Bone marrow (tissue), 2 donors: Measurements from ENCODE around the gene STYXL1.
"Not testable (repeated sequence)": the region's sequence is repeated elsewhere in the genome, so short reads cannot be mapped to it uniquely, and the experiment has no call there.

Experiments used
- DNase-seq, 2 donors: peaks; one replicate each; lab custom pipeline; 2025; lab: John Stamatoyannopoulos, UW

Gene STYXL1

GRCh38 chr7:76047811-76048667, at the start of gene STYXL1, which contains the start of gene MDH2:
STYXL1 (minus strand) TSS chr7:76048000; CDS start chr7:76030523, 17,477 bp downstream.
MDH2 (plus strand) TSS chr7:76048106; CDS start chr7:76048161, 55 bp downstream.
- peak; percentile 83 to 85 for DNase-seq

GRCh38 chr7:76095908-76096307, 48.1 kb upstream of the STYXL1 start:
- DNase-seq = no peak

GRCh38 chr7:76094326-76094725, 46.5 kb upstream of the STYXL1 start:
- DNase-seq = not testable (repeated sequence)

- DNase-seq = not testable (repeated sequence)
These were observed 45.7 kb upstream of the STYXL1 start for GRCh38 chr7:76093531-76093930.

GRCh38 chr7:76091506-76091905, 43.7 kb upstream of the STYXL1 start:
- DNase-seq = no peak

- DNase-seq = no peak
These were observed 42.2 kb upstream of the STYXL1 start for GRCh38 chr7:76089865-76090475.

- not testable (repeated sequence) for DNase-seq
These were observed 39.6 kb upstream of the STYXL1 start for GRCh38 chr7:76087362-76087791.

GRCh38 chr7:76086070-76086469, 38.3 kb upstream of the STYXL1 start:
- DNase-seq = no peak

GRCh38 chr7:76084115-76084514, 36.3 kb upstream of the STYXL1 start:
- DNase-seq = not testable (repeated sequence)

- no peak for DNase-seq
These were observed 32.4 kb upstream of the STYXL1 start for GRCh38 chr7:76080204-76080603.

GRCh38 chr7:76077435-76077834, 29.6 kb upstream of the STYXL1 start:
- no peak for DNase-seq

GRCh38 chr7:76076995-76077394, 29.2 kb upstream of the STYXL1 start:
- DNase-seq = no peak

GRCh38 chr7:76074972-76075370, 27.2 kb upstream of the STYXL1 start:
- DNase-seq = no peak

- no peak for DNase-seq
These were observed 26.6 kb upstream of the STYXL1 start for GRCh38 chr7:76074306-76074971.

- DNase-seq = no peak
These were observed 25.7 kb upstream of the STYXL1 start for GRCh38 chr7:76073335-76073990.

- DNase-seq = no peak
These were observed 24.7 kb upstream of the STYXL1 start for GRCh38 chr7:76072243-76073148.

GRCh38 chr7:76071316-76072242, 23.8 kb upstream of the STYXL1 start:
- DNase-seq = no peak

GRCh38 chr7:76069238-76069638, 21.4 kb upstream of the STYXL1 start:
- no peak for DNase-seq

GRCh38 chr7:76066716-76067503, 19.1 kb upstream of the STYXL1 start:
- no peak for DNase-seq
